ENCODE data around the gene MAMLD1.

Gene MAMLD1

GRCh38 chrX:150547375-150548115 lies 184.4 kb downstream of the MAMLD1 start:
- H3K4me3 ChIP-seq (ENCODE audit: low read depth, low read length), result peak overlapping the region; percentile 64
- peak; percentile 72 for DNase-seq (ENCODE audit: low read depth)

GRCh38 chrX:150548251-150548650 lies 185.1 kb downstream of the MAMLD1 start:
- peak overlapping the region; percentile 64; the same call in 1 of the 2 replicates for H3K4me3 ChIP-seq (ENCODE audit: low read depth, low read length)
- no peak for DNase-seq (ENCODE audit: low read depth)
- TF ChIP-seq CTCF (IDR thresholded peaks at IDR 0.05; ENCODE audit: insufficient read depth, low read depth, low read length, missing control alignments), result no peak

More at GRCh38 chrX:150547375-150548115, 184.4 kb downstream of the MAMLD1 start:
- TF ChIP-seq CTCF (IDR thresholded peaks at IDR 0.05; ENCODE audit: insufficient read depth, low read depth, low read length, missing control alignments), result no peak

- no peak for DNase-seq (ENCODE audit: low read depth)
- no peak for TF ChIP-seq CTCF (IDR thresholded peaks at IDR 0.05; ENCODE audit: insufficient read depth, low read depth, low read length, missing control alignments)
- no peak overlapping the region for H3K4me3 ChIP-seq (ENCODE audit: low read depth, low read length)
These were observed 185.6 kb downstream of the MAMLD1 start for GRCh38 chrX:150548684-150549083.

GRCh38 chrX:150551963-150552362 lies 188.8 kb downstream of the MAMLD1 start:
- no peak for TF ChIP-seq CTCF (IDR thresholded peaks at IDR 0.05; ENCODE audit: insufficient read depth, low read depth, low read length, missing control alignments)
- DNase-seq (ENCODE audit: low read depth), result no peak
- H3K4me3 ChIP-seq (ENCODE audit: low read depth, low read length), result no peak overlapping the region

- DNase-seq (ENCODE audit: low read depth), result no peak
- no peak overlapping the region for H3K4me3 ChIP-seq (ENCODE audit: low read depth, low read length)
These were observed 195.3 kb downstream of the MAMLD1 start for GRCh38 chrX:150558424-150558823.

More at GRCh38 chrX:150558424-150558823, 195.3 kb downstream of the MAMLD1 start:
- no peak for TF ChIP-seq CTCF (IDR thresholded peaks at IDR 0.05; ENCODE audit: insufficient read depth, low read depth, low read length, missing control alignments)
